Tibial nerve (tissue), 4 donors: ENCODE results near the gene TMEM161A. TPM values are rescaled to one million over a fixed set of nuclear protein-coding genes. Genes with fewer than 3 reads are reported as not detected.

Source experiments
- DNase-seq, 2 donors: peaks; one replicate each; pipeline ENCODE4 v3.0.0-alpha.2; 2019; ENCODE audit warnings: low spot score in 2 of 2
- H3K27ac ChIP-seq, 4 donors: fragments of 200-600 bp; sonication (generic) in 3 of 4; one replicate each; pipeline ENCODE4 v1.5.1; 2017 to 2019; ENCODE audit warnings: mild to moderate bottlenecking in 1 of 4
- H3K27me3 ChIP-seq, 2 donors: fragments of 200-600 bp; sonication (generic) in 1 of 2; one replicate each; pipeline versions ENCODE4 v1.5.1 to v1.6.0; 2017 to 2019
- H3K36me3 ChIP-seq, 3 donors: fragments of 200-600 bp; sonication (generic); one replicate each; pipeline ENCODE4 v1.5.1; 2018 to 2019
- H3K4me1 ChIP-seq, 4 donors: fragments of 200-600 bp; sonication (generic) in 3 of 4; one replicate each; pipeline ENCODE4 v1.5.1; 2017 to 2019
- H3K4me3 ChIP-seq, 4 donors: fragments of 200-600 bp; sonication (generic) in 3 of 4; one replicate each; pipeline ENCODE4 v1.5.1; 2017 to 2019; ENCODE audit warnings: mild to moderate bottlenecking in 1 of 4, moderate library complexity in 1 of 4
- H3K9me3 ChIP-seq, 4 donors: fragments of 200-600 bp; sonication (generic) in 3 of 4; one replicate each; pipeline ENCODE4 v1.5.1; 2017 to 2019
- EP300 ChIP-seq, 2 donors: sonication (generic); formaldehyde crosslinking; IDR thresholded peaks; one replicate each; pipeline ENCODE4 v1.6.1; 2017; ENCODE audit warnings: antibody characterized with exemption in 2 of 2, mild to moderate bottlenecking in 1 of 2
- POLR2A ChIP-seq, 2 donors: fragments of 450-650 bp; IDR thresholded peaks; one replicate each; pipeline ENCODE4 v1.6.1; 2017; ENCODE audit warnings: antibody characterized with exemption in 2 of 2, mild to moderate bottlenecking in 2 of 2, moderate library complexity in 2 of 2
- WGBS, 2 donors: methylation state at CpG; one replicate each; pipeline ENCODE4 v1.1.5; 2018; 5-methylcytosine and 5-hydroxymethylcytosine counted together
- total RNA-seq, 4 donors: library from RNA; depleted of rRNA; stranded (reverse); fragments of >200 nt; gene quantifications; one replicate each; pipeline ENCODE4 v1.1.0, GENCODE V29; 2016
- TF ChIP-seq, protein P1 (sequence below), 5 experiments: fragments of 200-600 bp in 3 of 5; fragments of 450-650 bp in 2 of 5; sonication (generic) in 3 of 5; IDR thresholded peaks; one replicate each; pipeline ENCODE4 v1.5.1; 2016 to 2019; ENCODE audit warnings: antibody characterized with exemption in 5 of 5, mild to moderate bottlenecking in 3 of 5, moderate library complexity in 2 of 5

The TMEM161A gene
- total RNA-seq, 4 donors from 2014 or later, result 24.1 to 32.1 (median 24.8) TPM

- TF ChIP-seq EP300 (IDR thresholded peaks at IDR 0.05) (no peak), POLR2A (IDR thresholded peaks at IDR 0.05) (no peak)
- TF ChIP-seq, protein P1, sequence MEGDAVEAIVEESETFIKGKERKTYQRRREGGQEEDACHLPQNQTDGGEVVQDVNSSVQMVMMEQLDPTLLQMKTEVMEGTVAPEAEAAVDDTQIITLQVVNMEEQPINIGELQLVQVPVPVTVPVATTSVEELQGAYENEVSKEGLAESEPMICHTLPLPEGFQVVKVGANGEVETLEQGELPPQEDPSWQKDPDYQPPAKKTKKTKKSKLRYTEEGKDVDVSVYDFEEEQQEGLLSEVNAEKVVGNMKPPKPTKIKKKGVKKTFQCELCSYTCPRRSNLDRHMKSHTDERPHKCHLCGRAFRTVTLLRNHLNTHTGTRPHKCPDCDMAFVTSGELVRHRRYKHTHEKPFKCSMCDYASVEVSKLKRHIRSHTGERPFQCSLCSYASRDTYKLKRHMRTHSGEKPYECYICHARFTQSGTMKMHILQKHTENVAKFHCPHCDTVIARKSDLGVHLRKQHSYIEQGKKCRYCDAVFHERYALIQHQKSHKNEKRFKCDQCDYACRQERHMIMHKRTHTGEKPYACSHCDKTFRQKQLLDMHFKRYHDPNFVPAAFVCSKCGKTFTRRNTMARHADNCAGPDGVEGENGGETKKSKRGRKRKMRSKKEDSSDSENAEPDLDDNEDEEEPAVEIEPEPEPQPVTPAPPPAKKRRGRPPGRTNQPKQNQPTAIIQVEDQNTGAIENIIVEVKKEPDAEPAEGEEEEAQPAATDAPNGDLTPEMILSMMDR (IDR thresholded peaks at IDR 0.05), result no peak
- no peak for DNase-seq
- Histone ChIP-seq H3K36me3 (peaks cover 0 to 75% (median 0%) of the 10 kb centered on the region in 3 donors), H3K27me3 (no peaks in the 10 kb centered on the region), H3K9me3 (peaks cover 0 to 15% (median 1%) of the 10 kb centered on the region in 4 donors), H3K27ac (no peak overlapping the region), H3K4me1 (no peaks in the 10 kb centered on the region), H3K4me3 (no peak overlapping the region)
- 90% methylated on average over 39 of the region's 39 CpGs for WGBS, 2 donors
Observed at GRCh38 chr19:19119325-19120237, 18.7 kb downstream of the TMEM161A start.

- TF ChIP-seq, protein P1 (IDR thresholded peaks at IDR 0.05), result peak; percentile 10 to 49 (median 26)
- no peak for TF ChIP-seq POLR2A (IDR thresholded peaks at IDR 0.05)
- DNase-seq, result peak in 1 of 2 donors; percentile 19
- Histone ChIP-seq H3K27me3 (no peaks in the 10 kb centered on the region), H3K4me3 (no peak overlapping the region), H3K36me3 (peaks cover 0 to 49% (median 0%) of the 10 kb centered on the region in 3 donors), H3K27ac (no peak overlapping the region), H3K9me3 (no peaks in the 10 kb centered on the region), H3K4me1 (no peaks in the 10 kb centered on the region)
- WGBS, 2 donors, result 78 to 81% methylated on average over 9 of the region's 9 CpGs
Observed at GRCh38 chr19:19115954-19116353, 22.3 kb downstream of the TMEM161A start.

GRCh38 chr19:19113040-19113626 lies 25.1 kb downstream of the TMEM161A start:
- Histone ChIP-seq H3K4me3 (no peak overlapping the region), H3K27me3 (no peaks in the 10 kb centered on the region), H3K36me3 (peaks cover 0 to 41% (median 0%) of the 10 kb centered on the region in 3 donors), H3K27ac (no peak overlapping the region), H3K9me3 (no peaks in the 10 kb centered on the region), H3K4me1 (peaks cover 0 to 11% (median 3%) of the 10 kb centered on the region in 4 donors)
- TF ChIP-seq, protein P1 (IDR thresholded peaks at IDR 0.05), result no peak
- TF ChIP-seq EP300 (IDR thresholded peaks at IDR 0.05), result no peak
- no peak for TF ChIP-seq POLR2A (IDR thresholded peaks at IDR 0.05)
- 15 to 19% methylated on average over 6 to 7 of the region's 7 CpGs for WGBS, 2 donors
- DNase-seq, result no peak

DNA sequence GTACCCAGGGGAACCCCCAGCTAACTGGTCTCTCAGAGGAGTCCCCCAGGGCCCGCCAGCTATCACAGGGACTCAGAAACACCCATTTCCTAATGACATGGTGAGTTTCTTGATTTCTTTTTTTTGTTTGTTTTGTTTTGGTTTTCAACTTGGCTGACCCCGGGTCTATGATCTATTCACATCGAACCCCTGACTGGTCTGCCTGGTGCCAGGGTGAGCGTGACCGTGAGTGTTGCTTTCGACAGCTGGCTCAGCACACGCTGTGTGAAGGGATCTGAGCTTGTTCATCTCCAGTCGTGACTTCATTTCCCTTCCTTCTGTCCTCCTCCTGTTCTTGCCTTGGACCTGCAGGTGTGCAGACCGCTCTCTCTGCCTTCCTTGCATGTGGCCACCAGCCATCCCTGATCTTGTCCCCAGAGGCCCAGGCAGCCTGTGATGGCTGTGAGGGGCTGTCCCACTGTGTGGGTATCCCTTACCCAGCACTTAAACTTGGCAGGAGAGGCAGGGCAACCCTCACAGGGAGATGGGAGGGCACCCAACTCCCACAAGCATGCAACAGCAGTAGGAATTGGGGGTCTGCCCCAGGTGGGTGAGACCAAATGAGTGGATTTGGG lies 26.2 kb downstream of the TMEM161A start:
- Histone ChIP-seq H3K27ac (peak overlapping the region in 1 of 4 donors; percentile 20), H3K4me3 (no peak overlapping the region), H3K4me1 (peaks cover 0 to 11% (median 3%) of the 10 kb centered on the region in 4 donors), H3K36me3 (peaks cover 0 to 43% (median 0%) of the 10 kb centered on the region in 3 donors), H3K27me3 (no peaks in the 10 kb centered on the region), H3K9me3 (no peaks in the 10 kb centered on the region)
- WGBS, 2 donors, result 78 to 80% methylated on average over 9 of the region's 9 CpGs
- TF ChIP-seq, protein P1 (IDR thresholded peaks at IDR 0.05), result no peak
- TF ChIP-seq EP300 (IDR thresholded peaks at IDR 0.05) (no peak), POLR2A (IDR thresholded peaks at IDR 0.05) (no peak)
- DNase-seq, result no peak
